Osteoblast (primary cell): ENCODE measurements around the gene VN1R5. TPM values are rescaled to one million over a fixed set of nuclear protein-coding genes. Genes with fewer than 3 reads are reported as not detected.

Experiments
- DNase-seq: peaks from one replicate; pipeline ENCODE4 v3.0.0; 2011; ENCODE audit warnings: low spot score, mixed read lengths; ENCODE audit not compliant: insufficient read length; ENCODE audit errors: missing footprints
- H2AFZ ChIP-seq: 2 replicates; pipeline ENCODE4 v1.6.0; 2011; ENCODE audit warnings: mild to moderate bottlenecking, low read length
- H3K27ac ChIP-seq: 2 replicates; pipeline ENCODE4 v1.5.1; 2011; ENCODE audit warnings: mild to moderate bottlenecking, low read depth, low read length, moderate library complexity
- H3K27me3 ChIP-seq: 2 replicates; pipeline ENCODE4 v1.6.0; 2012; ENCODE audit warnings: mild to moderate bottlenecking, control low read depth, inconsistent platforms, low read length, moderate library complexity; ENCODE audit not compliant: insufficient read depth
- H3K36me3 ChIP-seq: 2 replicates; pipeline ENCODE4 v1.5.1; 2011; ENCODE audit warnings: mild to moderate bottlenecking, low read length, control low read depth, moderate library complexity; ENCODE audit not compliant: insufficient read depth
- H3K4me1 ChIP-seq: 2 replicates; pipeline ENCODE4 v1.5.1; 2011; ENCODE audit warnings: mild to moderate bottlenecking, low read length, control low read depth, moderate library complexity; ENCODE audit not compliant: insufficient read depth
- H3K4me2 ChIP-seq: 2 replicates; pipeline ENCODE4 v1.6.0; 2011; ENCODE audit warnings: mild to moderate bottlenecking, low read length; ENCODE audit not compliant: insufficient read depth
- H3K4me3 ChIP-seq: fragments of 200-600 bp; sonication (generic); 3 replicates; pipeline ENCODE4 v1.5.1; 2012; ENCODE audit warnings: mild to moderate bottlenecking, low read length, inconsistent platforms; ENCODE audit not compliant: insufficient read depth
- H3K79me2 ChIP-seq: 2 replicates; pipeline ENCODE4 v1.6.0; 2012; ENCODE audit warnings: mild to moderate bottlenecking, low read length, control low read depth, inconsistent platforms; ENCODE audit not compliant: insufficient read depth
- H3K9me3 ChIP-seq: 2 replicates; pipeline ENCODE4 v1.5.1; 2011; ENCODE audit warnings: low read depth, low read length, control low read depth
- H4K20me1 ChIP-seq: 2 replicates; pipeline ENCODE4 v1.6.0; 2012; ENCODE audit warnings: mild to moderate bottlenecking, low read length, control low read depth; ENCODE audit not compliant: insufficient read depth
- total RNA-seq: library from RNA; depleted of rRNA; stranded (reverse); fragments of >200 nt; gene quantifications from 2 replicates; pipeline ENCODE4 v1.2.3, GENCODE V29; 2012
- TF ChIP-seq, protein P1 (sequence below): IDR thresholded peaks from 2 replicates; pipeline ENCODE4 v1.5.1; 2011; ENCODE audit warnings: mild to moderate bottlenecking, low read depth, low read length, moderate library complexity; ENCODE audit errors: extremely low read depth

VN1R5 gene
- total RNA-seq, 1 donor = not detected

DNA sequence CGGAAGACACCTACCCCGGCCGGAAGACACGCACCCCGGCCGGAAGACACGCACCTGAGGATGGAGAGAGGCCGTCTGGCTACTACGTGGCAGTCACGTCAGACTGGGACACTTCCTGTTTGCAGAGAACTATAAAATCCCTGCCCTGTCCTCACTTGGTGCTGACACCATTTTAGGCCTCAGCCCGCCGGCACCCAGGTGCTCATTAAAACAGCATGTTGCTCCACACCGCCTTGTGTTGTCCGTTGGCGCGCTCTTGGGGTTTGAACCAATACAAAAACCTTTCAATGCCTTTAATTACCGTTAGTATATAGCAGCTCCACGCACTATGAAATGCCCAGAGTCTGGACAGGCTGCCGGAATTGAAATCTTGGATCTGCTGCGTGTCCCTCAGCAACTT is 34.7 kb downstream of the VN1R5 start:
- H2AFZ ChIP-seq = no peak overlapping the region
- DNase-seq = no peak
- no peak overlapping the region for H3K4me3 ChIP-seq
- H3K4me1 ChIP-seq = peaks cover 24% of the 10 kb centered on the region
- no peaks in the 10 kb centered on the region for H3K9me3 ChIP-seq
- H3K79me2 ChIP-seq = no peaks in the 10 kb centered on the region
- TF ChIP-seq, protein P1, sequence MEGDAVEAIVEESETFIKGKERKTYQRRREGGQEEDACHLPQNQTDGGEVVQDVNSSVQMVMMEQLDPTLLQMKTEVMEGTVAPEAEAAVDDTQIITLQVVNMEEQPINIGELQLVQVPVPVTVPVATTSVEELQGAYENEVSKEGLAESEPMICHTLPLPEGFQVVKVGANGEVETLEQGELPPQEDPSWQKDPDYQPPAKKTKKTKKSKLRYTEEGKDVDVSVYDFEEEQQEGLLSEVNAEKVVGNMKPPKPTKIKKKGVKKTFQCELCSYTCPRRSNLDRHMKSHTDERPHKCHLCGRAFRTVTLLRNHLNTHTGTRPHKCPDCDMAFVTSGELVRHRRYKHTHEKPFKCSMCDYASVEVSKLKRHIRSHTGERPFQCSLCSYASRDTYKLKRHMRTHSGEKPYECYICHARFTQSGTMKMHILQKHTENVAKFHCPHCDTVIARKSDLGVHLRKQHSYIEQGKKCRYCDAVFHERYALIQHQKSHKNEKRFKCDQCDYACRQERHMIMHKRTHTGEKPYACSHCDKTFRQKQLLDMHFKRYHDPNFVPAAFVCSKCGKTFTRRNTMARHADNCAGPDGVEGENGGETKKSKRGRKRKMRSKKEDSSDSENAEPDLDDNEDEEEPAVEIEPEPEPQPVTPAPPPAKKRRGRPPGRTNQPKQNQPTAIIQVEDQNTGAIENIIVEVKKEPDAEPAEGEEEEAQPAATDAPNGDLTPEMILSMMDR = no peak
- peaks cover 3% of the 10 kb centered on the region for H4K20me1 ChIP-seq
- H3K27ac ChIP-seq = no peak overlapping the region
- no peaks in the 10 kb centered on the region for H3K36me3 ChIP-seq
- peaks cover 7% of the 10 kb centered on the region for H3K27me3 ChIP-seq
- no peak overlapping the region for H3K4me2 ChIP-seq

- no peak overlapping the region for H3K4me2 ChIP-seq
- H2AFZ ChIP-seq = no peak overlapping the region
- no peaks in the 10 kb centered on the region for H3K36me3 ChIP-seq
- no peak for DNase-seq
- H3K79me2 ChIP-seq = no peaks in the 10 kb centered on the region
- peaks cover 7% of the 10 kb centered on the region for H3K27me3 ChIP-seq
- H3K4me3 ChIP-seq = no peak overlapping the region
- H3K27ac ChIP-seq = no peak overlapping the region
- peaks cover 3% of the 10 kb centered on the region for H4K20me1 ChIP-seq
- no peaks in the 10 kb centered on the region for H3K9me3 ChIP-seq
- TF ChIP-seq, protein P1 = no peak
- H3K4me1 ChIP-seq = peaks cover 24% of the 10 kb centered on the region
Observed at GRCh38 chr1:247291161-247291560, 35.3 kb downstream of the VN1R5 start.

- peaks cover 3% of the 10 kb centered on the region for H4K20me1 ChIP-seq
- no peaks in the 10 kb centered on the region for H3K79me2 ChIP-seq
Observed at GRCh38 chr1:247291833-247292561, 36.1 kb downstream of the VN1R5 start.

DNA sequence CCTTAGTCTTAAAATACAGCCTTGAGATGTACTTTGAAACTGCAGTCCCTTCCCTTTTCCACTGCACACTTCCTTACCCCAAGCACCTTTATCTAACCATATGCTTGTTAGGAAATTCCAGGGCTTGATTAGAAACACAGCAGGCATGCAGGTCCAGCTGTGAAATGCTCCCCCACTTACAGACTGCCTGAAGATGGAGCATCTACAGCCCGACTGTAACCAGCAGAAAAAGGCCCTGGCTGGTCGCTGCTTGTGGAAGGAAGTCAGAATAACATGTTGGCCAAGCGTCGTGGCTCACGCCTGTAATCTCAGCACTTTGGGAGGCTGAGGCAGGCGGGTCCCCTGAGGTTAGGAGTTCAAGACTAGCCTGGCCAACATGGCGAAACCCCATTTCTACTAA is 37.2 kb downstream of the VN1R5 start:
- peaks cover 8% of the 10 kb centered on the region for H4K20me1 ChIP-seq
- H3K27me3 ChIP-seq = peaks cover 7% of the 10 kb centered on the region
- no peaks in the 10 kb centered on the region for H3K9me3 ChIP-seq
- no peaks in the 10 kb centered on the region for H3K36me3 ChIP-seq
- H3K27ac ChIP-seq = no peak overlapping the region
- peaks cover 24% of the 10 kb centered on the region for H3K4me1 ChIP-seq
- no peaks in the 10 kb centered on the region for H3K79me2 ChIP-seq
- no peak overlapping the region for H3K4me3 ChIP-seq
- H3K4me2 ChIP-seq = no peak overlapping the region
- no peak overlapping the region for H2AFZ ChIP-seq
- TF ChIP-seq, protein P1 = no peak
- DNase-seq = peak; percentile 36

More at GRCh38 chr1:247291833-247292561, 36.1 kb downstream of the VN1R5 start:
- TF ChIP-seq, protein P1 = no peak
- Histone ChIP-seq H2AFZ (no peak overlapping the region), H3K27ac (no peak overlapping the region), H3K4me3 (no peak overlapping the region), H3K36me3 (no peaks in the 10 kb centered on the region), H3K9me3 (no peaks in the 10 kb centered on the region), H3K4me1 (peaks cover 24% of the 10 kb centered on the region), H3K4me2 (no peak overlapping the region), H3K27me3 (peaks cover 7% of the 10 kb centered on the region)
- DNase-seq = no peak
